ENCODE results near the gene SSTR3. TPM values are rescaled to one million over a fixed set of nuclear protein-coding genes. Genes with fewer than 3 reads are reported as not detected.

SSTR3 gene
- total RNA-seq, 1 experiment from 2014 or later: not detected

GRCh38 chr22:37181681-37182080, 30.6 kb downstream of the SSTR3 start:
- no peak for DNase-seq (ENCODE audit: low spot score)
- H3K36me3 ChIP-seq (ENCODE audit: insufficient read depth, low read length, poor library complexity, severe bottlenecking): no peaks in the 10 kb centered on the region
- ChIA-PET POLR2A (ENCODE audit: low non-redundant PET) (no interaction called here), CTCF (no interaction called here)
- TF ChIP-seq CTCF (conservative IDR thresholded peaks at IDR 0.05; ENCODE audit: low read depth, low read length) (no peak), EZH2 (IDR thresholded peaks at IDR 0.05; ENCODE audit: borderline replicate concordance, low read depth, low read length, poor library complexity, severe bottlenecking) (no peak)
- no peak overlapping the region for H3K4me3 ChIP-seq (ENCODE audit: low read depth, low read length, poor library complexity, severe bottlenecking)
- peaks cover 3% of the 10 kb centered on the region for H3K4me1 ChIP-seq (ENCODE audit: insufficient read depth, low read length, poor library complexity, severe bottlenecking)
- no peaks in the 10 kb centered on the region for H3K9me3 ChIP-seq (ENCODE audit: low read depth, low read length, poor library complexity, severe bottlenecking)
- no peaks in the 10 kb centered on the region for H3K27me3 ChIP-seq (replicated peaks; ENCODE audit: insufficient read depth, low read depth, low read length, poor library complexity)
- intact Hi-C loops (cut with micrococcal nuclease; ENCODE audit: unreplicated experiment): no loop called here
- BruUV-seq (replicated peaks): no TSS peak
- no peak overlapping the region for H3K27ac ChIP-seq (ENCODE audit: low read depth, low read length, poor library complexity, severe bottlenecking)

GRCh38 chr22:37180531-37181231, 31.6 kb downstream of the SSTR3 start:
- DNase-seq (ENCODE audit: low spot score): no peak
- ChIA-PET POLR2A (ENCODE audit: low non-redundant PET) (no interaction called here), CTCF (interaction anchor here (0.5 kb wide), 1 partner anchor 278 kb away, joined by 3 read pairs; no protein-coding TSS in a partner anchor)
- Histone ChIP-seq H3K4me3 (ENCODE audit: low read depth, low read length, poor library complexity, severe bottlenecking) (no peak overlapping the region), H3K4me1 (ENCODE audit: insufficient read depth, low read length, poor library complexity, severe bottlenecking) (no peaks in the 10 kb centered on the region), H3K27me3 (replicated peaks; ENCODE audit: insufficient read depth, low read depth, low read length, poor library complexity) (no peaks in the 10 kb centered on the region), H3K36me3 (ENCODE audit: insufficient read depth, low read length, poor library complexity, severe bottlenecking) (no peaks in the 10 kb centered on the region), H3K9me3 (ENCODE audit: low read depth, low read length, poor library complexity, severe bottlenecking) (no peaks in the 10 kb centered on the region), H3K27ac (ENCODE audit: low read depth, low read length, poor library complexity, severe bottlenecking) (no peak overlapping the region)
- intact Hi-C loops (cut with micrococcal nuclease; ENCODE audit: unreplicated experiment): no loop called here
- no peak for TF ChIP-seq CTCF (conservative IDR thresholded peaks at IDR 0.05; ENCODE audit: low read depth, low read length)
- TF ChIP-seq EZH2 (IDR thresholded peaks at IDR 0.05; ENCODE audit: borderline replicate concordance, low read depth, low read length, poor library complexity, severe bottlenecking): no peak
- no TSS peak for BruUV-seq (replicated peaks)

GRCh38 chr22:37179622-37180420, 32.5 kb downstream of the SSTR3 start:
- TF ChIP-seq EZH2 (IDR thresholded peaks at IDR 0.05; ENCODE audit: borderline replicate concordance, low read depth, low read length, poor library complexity, severe bottlenecking): no peak
- TF ChIP-seq CTCF (conservative IDR thresholded peaks at IDR 0.05; ENCODE audit: low read depth, low read length): no peak
- ChIA-PET POLR2A (ENCODE audit: low non-redundant PET) (no interaction called here), CTCF (no interaction called here)
- no peak for DNase-seq (ENCODE audit: low spot score)
- no peak overlapping the region for H3K4me3 ChIP-seq (ENCODE audit: low read depth, low read length, poor library complexity, severe bottlenecking)
- H3K27me3 ChIP-seq (replicated peaks; ENCODE audit: insufficient read depth, low read depth, low read length, poor library complexity): no peaks in the 10 kb centered on the region
- H3K9me3 ChIP-seq (ENCODE audit: low read depth, low read length, poor library complexity, severe bottlenecking): no peaks in the 10 kb centered on the region
- intact Hi-C loops (cut with micrococcal nuclease; ENCODE audit: unreplicated experiment): no loop called here
- no peaks in the 10 kb centered on the region for H3K36me3 ChIP-seq (ENCODE audit: insufficient read depth, low read length, poor library complexity, severe bottlenecking)
- no peaks in the 10 kb centered on the region for H3K4me1 ChIP-seq (ENCODE audit: insufficient read depth, low read length, poor library complexity, severe bottlenecking)
- no TSS peak for BruUV-seq (replicated peaks)
- H3K27ac ChIP-seq (ENCODE audit: low read depth, low read length, poor library complexity, severe bottlenecking): no peak overlapping the region
